Left ventricle myocardium inferior (tissue), 1 donor: ENCODE results near the gene UBA5. TPM values are rescaled to one million over a fixed set of nuclear protein-coding genes. Genes with fewer than 3 reads are reported as not detected.

Experiments used
- DNase-seq: peaks from one replicate; pipeline ENCODE4 v3.0.0-alpha.2; 2020
- H3K27ac ChIP-seq: fragments of 200-600 bp; replicated peaks from 2 replicates; pipeline ENCODE4 v1.8.0; 2021
- H3K27me3 ChIP-seq: fragments of 200-600 bp; 2 replicates; pipeline ENCODE4 v1.8.0; 2021; ENCODE audit warnings: low read depth
- H3K36me3 ChIP-seq: fragments of 200-600 bp; 2 replicates; pipeline ENCODE4 v1.8.0; 2021
- H3K4me1 ChIP-seq: fragments of 200-600 bp; 2 replicates; pipeline ENCODE4 v1.8.0; 2021
- H3K4me3 ChIP-seq: fragments of 200-600 bp; 2 replicates; pipeline ENCODE4 v1.8.0; 2021; ENCODE audit warnings: mild to moderate bottlenecking, moderate library complexity
- H3K9me3 ChIP-seq: fragments of 200-600 bp; replicated peaks from 2 replicates; pipeline ENCODE4 v1.8.0; 2021
- CTCF ChIP-seq: fragments of 200-600 bp; IDR thresholded peaks from 2 replicates; pipeline ENCODE4 v1.8.0; 2021; ENCODE audit warnings: antibody characterized with exemption, mild to moderate bottlenecking, borderline replicate concordance
- intact Hi-C: fragments of 100-400 bp; cut with micrococcal nuclease; formaldehyde crosslinking; loops from one replicate; pipeline ENCODE4 v1.11.0; 2022
- total RNA-seq: library from RNA; stranded (reverse); fragmentation: NEBNext Ultra II Directional; extraction: Animal tissue kit (Norgen Biotek cat#: 25700); gene quantifications from one replicate; pipeline ENCODE4 v1.2.1, GENCODE V29; 2021
- donor health status: DM: no; HTN: yes; CAD: no; lungs with severe emphysema.

UBA5 gene
- total RNA-seq, 1 donor from 2014 or later = 37.5 TPM

- H3K27ac ChIP-seq = no peak overlapping the region
- H3K9me3 ChIP-seq = no peaks in the 10 kb centered on the region
- no peaks in the 10 kb centered on the region for H3K27me3 ChIP-seq
- no peak for TF ChIP-seq CTCF
- H3K4me3 ChIP-seq = no peak overlapping the region
- H3K36me3 ChIP-seq = peaks cover 84% of the 10 kb centered on the region
- intact Hi-C loops = no loop called here
- DNase-seq = no peak
- H3K4me1 ChIP-seq = peaks cover 10% of the 10 kb centered on the region
Measured at GRCh38 chr3:132710311-132710710, 50.2 kb downstream of the UBA5 start.

GRCh38 chr3:132713977-132714727 is 54.0 kb downstream of the UBA5 start:
- H3K36me3 ChIP-seq = peaks cover 85% of the 10 kb centered on the region

GRCh38 chr3:132716372-132716771 is 56.2 kb downstream of the UBA5 start:
- Histone ChIP-seq H3K27ac (no peak overlapping the region), H3K9me3 (no peaks in the 10 kb centered on the region), H3K36me3 (peaks cover 66% of the 10 kb centered on the region), H3K4me1 (peaks cover 44% of the 10 kb centered on the region), H3K27me3 (no peaks in the 10 kb centered on the region), H3K4me3 (no peak overlapping the region)
- DNase-seq = no peak
- intact Hi-C loops = no loop called here
- no peak for TF ChIP-seq CTCF

More at GRCh38 chr3:132713977-132714727, 54.0 kb downstream of the UBA5 start:
- TF ChIP-seq CTCF = no peak
- Histone ChIP-seq H3K27ac (no peak overlapping the region), H3K9me3 (no peaks in the 10 kb centered on the region), H3K27me3 (no peaks in the 10 kb centered on the region), H3K4me3 (no peak overlapping the region), H3K4me1 (peaks cover 21% of the 10 kb centered on the region)
- no peak for DNase-seq
- intact Hi-C loops = no loop called here

DNA sequence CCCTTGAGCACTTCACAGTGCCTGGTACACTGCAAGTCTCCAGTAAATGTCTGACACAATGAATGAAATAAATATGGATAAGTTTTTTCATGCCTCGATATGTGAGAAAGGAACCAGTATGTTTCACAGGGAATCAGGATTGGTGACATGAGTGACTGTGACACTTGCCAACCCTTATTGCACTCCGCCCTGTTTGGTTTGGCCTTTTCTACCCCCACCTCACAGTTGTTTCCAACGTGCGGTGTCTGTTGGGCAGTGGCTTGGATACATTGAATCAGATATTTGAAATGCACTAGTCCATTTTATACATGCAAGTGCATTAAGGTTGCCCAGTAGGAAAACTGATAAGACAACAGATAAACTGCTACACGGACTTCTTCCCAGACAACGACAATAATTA is 60.1 kb downstream of the UBA5 start:
- TF ChIP-seq CTCF = no peak
- H3K27ac ChIP-seq = no peak overlapping the region
- peak overlapping the region; percentile 95 for H3K4me3 ChIP-seq
- no peaks in the 10 kb centered on the region for H3K27me3 ChIP-seq
- no peaks in the 10 kb centered on the region for H3K9me3 ChIP-seq
- intact Hi-C loops = loop anchor here (10.0 kb wide), 1 partner anchor 855 kb away; the partner anchor contains the start of gene CDV3
- peaks cover 39% of the 10 kb centered on the region for H3K36me3 ChIP-seq
- peaks cover 52% of the 10 kb centered on the region for H3K4me1 ChIP-seq
- no peak for DNase-seq

DNA sequence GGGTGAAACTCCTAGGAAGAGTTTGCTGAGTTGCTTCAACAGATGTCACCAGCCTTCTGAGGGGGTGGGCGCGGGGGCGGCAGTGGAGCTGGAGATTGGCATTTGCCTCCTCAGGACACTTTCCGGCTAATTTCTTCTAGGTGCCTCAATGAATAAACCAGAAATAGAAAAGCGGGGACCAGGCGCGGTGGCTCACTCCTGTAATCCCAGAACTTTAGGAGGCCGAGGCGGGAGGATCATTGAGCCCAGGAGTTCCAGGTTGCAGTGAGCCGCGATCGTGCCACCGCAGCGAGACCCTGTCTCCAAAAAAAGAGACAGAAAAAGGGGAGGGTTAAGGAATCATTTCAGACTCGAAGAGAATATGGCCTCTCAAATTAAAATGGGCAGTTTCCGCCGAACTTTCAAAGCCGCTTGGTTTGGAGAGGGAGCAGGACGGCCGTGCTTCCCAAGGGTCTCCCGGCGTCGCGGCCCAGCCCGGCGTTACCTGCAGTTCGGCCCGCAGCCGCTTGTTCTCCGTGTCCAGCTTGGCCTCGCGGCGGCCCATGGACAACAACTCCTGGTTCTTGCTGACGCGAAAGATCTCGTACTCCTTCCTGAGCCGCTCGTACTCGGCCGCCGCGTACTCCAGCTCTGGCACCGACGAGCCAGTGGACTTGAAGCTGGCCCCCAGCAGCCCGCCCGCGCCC is 61.5 kb downstream of the UBA5 start:
- Histone ChIP-seq H3K27ac (peak overlapping the region; percentile 99), H3K27me3 (no peaks in the 10 kb centered on the region), H3K9me3 (no peaks in the 10 kb centered on the region), H3K4me3 (peak overlapping the region; percentile 95), H3K36me3 (peaks cover 25% of the 10 kb centered on the region), H3K4me1 (peaks cover 54% of the 10 kb centered on the region)
- TF ChIP-seq CTCF = peak; percentile 64
- intact Hi-C loops = loop anchor here (10.0 kb wide), 1 partner anchor 853 kb away; the partner anchor contains the start of gene CDV3
- DNase-seq = peak; percentile 70
